ENCODE results near the gene FBXO3.
"Not testable (repeated sequence)": the region's sequence is repeated elsewhere in the genome, so short reads cannot be mapped to it uniquely, and the experiment has no call there.

Gene FBXO3

DNA sequence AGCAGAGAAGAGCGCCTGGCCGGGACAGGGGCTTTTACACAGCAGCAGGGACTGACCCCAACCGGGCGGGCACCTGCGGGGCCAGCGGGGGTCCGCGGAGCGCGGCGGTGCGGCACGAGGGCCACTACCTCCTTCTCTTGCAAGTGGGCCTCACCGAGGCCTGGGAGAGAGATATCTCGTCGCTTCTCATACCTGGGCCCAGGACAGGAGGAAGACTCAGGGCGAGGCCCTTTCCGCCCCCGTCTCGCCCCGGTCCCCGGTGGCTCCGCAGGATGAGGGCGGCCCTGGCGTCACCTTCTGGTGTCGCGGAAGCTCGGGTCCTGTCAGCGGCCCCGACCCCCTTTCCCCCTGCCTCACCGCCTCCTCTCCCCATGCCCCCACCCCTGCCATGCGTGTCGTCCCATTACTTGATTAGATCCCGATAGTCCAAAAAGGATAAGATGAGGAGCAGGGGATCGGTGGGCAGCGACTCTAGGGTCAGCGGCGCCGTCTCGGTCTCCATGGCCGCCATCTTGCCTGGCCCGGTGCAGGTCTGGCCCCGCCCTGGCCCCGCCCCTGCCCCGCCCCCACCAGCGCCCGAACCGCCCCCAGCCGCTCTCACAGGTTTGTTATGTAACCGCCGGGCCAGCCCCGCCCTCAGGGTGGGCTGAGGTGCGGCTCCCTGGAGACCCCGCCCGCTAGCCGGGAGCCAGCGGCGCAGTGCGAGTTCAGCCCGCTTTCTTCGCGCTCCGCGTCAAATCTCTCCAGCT, at the start of gene FBXO3:
TSS of gene FBXO3 (minus strand) at position 534 of the 749 bp plus-strand sequence. CDS start at position 511, 23 bp downstream.
- intact Hi-C loops (cut with DNase I): loop anchor here (5.0 kb wide), 1 partner anchor 37 kb away; the partner anchor contains the start of gene CD59

GRCh38 chr11:33822981-33823380, 48.7 kb upstream of the FBXO3 start:
- intact Hi-C loops (cut with DNase I): not testable (repeated sequence)

More for the DNA sequence above, at the start of gene FBXO3:
- DNase-seq: peak; percentile 70 to 95 (median 88)

GRCh38 chr11:33819278-33820035, 45.1 kb upstream of the FBXO3 start:
- intact Hi-C loops (cut with DNase I): no loop called here
- peak in 38 of 42 donors; percentile 22 to 88 (median 63) for DNase-seq

More at GRCh38 chr11:33822981-33823380, 48.7 kb upstream of the FBXO3 start:
- DNase-seq: not testable (repeated sequence)

GRCh38 chr11:33808228-33808828, 34.0 kb upstream of the FBXO3 start:
- intact Hi-C loops (cut with DNase I): no loop called here

DNA sequence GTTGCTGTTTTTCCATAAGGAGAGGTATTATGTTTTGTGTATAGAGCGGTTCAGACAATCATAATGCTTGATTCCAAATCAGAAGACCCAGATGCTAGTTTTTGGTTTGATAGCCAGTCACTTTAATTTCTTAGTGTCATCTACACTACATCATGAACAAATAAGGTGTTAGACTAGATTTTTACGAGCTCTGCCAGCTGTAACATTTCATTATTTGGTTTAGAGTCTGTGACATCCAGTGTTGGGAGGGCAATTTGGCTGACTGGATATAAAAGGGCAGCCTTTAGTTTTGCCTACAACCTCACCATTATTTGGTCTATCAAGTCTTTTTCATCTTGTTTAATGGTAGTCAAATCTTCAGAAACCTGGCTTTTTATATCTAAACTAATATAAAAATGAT, 30.2 kb upstream of the FBXO3 start:
- DNase-seq: no peak
- intact Hi-C loops (cut with DNase I): no loop called here

More at GRCh38 chr11:33808228-33808828, 34.0 kb upstream of the FBXO3 start:
- peak; percentile 83 to 97 (median 92) for DNase-seq

DNA sequence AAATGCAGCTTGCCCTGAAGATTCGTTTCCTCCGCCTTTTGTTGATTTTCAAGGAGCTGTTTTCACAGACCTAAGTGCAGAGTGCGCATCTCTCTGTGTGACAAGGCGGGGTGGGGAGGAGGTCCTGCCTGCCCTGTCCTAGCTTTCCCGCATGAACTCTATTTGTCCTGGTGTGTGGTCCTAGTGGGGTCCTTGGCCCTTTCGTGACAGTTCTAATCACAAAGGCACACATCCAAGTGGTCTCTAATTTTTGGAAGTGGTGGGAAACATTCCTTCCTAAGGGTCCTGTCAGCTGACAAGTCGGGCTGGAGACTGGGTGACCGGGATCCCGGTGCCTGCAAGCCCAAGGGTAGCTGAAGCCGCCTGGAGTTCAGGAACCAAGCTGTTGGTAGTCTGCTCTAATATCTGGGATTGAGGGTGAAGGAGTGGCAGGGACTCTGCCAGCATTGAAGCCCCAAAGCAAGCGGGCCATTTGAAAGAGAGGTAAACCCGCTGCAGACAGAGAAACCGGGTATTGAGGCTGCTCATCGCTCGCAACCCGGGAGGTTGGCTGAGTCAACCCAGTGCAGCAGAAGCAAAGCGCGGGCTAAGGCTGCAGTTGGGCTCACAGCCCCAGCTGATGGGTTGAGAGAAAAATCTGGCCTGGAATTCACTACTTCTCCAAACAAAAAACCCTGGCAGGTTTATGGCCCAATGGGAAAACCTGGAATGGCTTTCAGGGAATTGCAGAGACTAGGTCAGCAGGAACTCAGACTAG, 28.1 kb upstream of the FBXO3 start:
- peak; percentile 48 to 92 (median 77) for DNase-seq
- intact Hi-C loops (cut with DNase I): no loop called here

DNA sequence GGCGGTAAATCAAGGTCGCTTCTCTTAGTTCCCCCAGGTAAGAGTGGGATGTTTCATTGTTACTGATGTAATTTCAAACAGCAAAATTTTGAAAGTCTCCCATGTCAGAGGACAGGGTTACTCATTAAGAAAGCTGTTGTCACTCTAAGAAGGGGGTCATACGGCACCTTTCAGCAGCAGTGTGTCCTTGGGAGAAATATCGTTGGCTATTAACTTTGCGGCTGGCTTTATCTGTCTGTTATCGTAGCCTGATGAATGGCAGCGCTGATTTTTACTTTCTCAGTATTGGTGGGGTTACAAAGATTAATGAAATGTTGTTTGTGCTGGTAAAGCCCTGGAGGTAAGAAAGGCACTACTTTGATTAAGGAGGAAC, 27.5 kb upstream of the FBXO3 start:
- no peak for DNase-seq

GRCh38 chr11:33797879-33798278, 23.6 kb upstream of the FBXO3 start:
- intact Hi-C loops (cut with DNase I): no loop called here
- DNase-seq: no peak

More for the DNA sequence above, 27.5 kb upstream of the FBXO3 start:
- intact Hi-C loops (cut with DNase I): no loop called here

DNA sequence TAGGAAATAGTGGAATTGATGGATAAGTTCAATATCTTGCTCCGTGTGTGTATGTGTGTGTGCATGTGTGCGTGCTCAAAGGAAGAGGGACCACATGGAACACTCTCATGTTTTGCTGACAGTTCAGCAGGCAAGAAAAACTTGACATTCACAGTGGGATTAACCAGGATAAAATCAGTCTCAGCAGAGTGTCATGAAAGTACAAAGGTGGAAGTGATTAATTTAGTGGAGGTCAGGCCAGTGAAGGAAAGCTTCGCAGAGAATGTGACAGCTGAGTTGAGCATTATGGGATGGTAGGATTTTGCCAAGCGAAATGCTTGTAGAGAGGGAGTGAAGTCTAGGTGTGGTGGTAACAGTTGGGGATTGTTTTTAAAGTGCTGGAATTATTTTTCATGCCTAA, 15.7 kb upstream of the FBXO3 start:
- intact Hi-C loops (cut with DNase I): no loop called here
- no peak for DNase-seq

DNA sequence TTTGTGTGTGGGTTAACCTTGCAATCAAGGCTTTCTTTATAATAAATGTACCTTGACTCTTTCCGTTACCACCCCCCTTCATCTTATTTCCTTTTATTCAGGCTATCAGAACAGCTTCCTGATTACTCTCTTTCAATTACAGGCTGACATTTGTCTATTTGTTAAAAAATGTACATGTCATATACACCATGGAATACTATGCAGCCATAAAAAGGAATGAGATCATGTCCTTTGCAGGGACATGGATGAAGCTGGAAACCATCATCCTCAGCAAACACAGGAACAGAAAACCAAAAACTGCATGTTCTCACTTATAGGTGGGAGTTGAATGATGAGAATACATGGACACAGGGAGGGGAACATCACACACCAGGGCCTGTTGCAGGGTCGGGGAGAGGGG, 13.8 kb upstream of the FBXO3 start:
- DNase-seq; intact Hi-C loops (cut with DNase I): not testable (repeated sequence)

DNA sequence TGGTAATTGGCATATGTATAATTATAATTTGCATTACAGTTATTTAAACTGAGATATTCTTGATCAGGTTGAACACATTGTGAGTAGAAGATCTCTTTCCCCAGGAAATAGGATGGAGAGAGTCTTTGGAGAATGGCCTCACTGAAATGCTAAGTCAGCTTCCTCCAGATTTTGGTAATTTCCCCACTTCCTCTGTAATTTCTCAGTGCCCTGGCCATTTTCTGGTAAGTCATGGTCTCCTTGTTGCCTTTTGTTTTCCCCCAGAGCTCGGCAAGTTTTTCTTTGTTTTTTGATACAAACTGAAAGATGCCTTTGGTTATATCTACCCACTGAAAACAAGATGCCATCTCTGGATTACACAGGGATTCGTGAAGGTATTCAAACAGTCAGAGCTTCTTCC, 12.8 kb upstream of the FBXO3 start:
- DNase-seq: no peak
- intact Hi-C loops (cut with DNase I): no loop called here

- DNase-seq: no peak
- intact Hi-C loops (cut with DNase I): no loop called here
Measured at GRCh38 chr11:33785609-33786008, 11.3 kb upstream of the FBXO3 start.

DNA sequence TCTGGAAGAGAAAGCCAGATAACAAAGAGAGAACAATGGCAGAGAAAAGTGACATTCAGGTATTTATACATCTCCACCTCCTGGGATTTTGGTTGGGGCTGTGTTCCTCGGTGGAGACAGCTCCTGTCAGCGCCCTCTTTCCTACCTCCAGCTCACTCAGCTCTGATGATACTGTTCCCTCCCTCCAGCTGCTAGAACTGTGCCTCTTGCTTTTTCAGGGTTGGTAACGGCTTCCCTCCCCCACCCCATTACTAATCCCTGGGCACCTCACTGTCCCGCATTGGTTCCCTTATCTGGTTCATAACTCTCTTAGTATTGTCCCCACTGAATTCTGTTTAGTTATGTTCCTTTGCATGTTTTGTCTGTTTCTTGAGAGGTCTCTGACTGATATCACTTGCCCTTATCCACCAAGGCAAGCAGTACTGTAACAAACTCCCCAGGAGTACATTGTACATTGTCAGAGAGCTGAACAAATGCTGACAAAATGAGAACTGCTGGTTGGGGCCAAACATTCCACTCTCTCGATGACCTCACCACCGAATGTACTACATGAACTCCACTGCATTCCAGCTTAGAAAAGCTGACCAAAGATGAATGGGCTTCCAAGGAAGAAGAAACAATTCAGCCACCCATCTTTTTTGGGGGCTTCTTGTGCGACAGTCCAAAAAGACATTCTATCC, 5.7 kb upstream of the FBXO3 start:
- DNase-seq: no peak
- intact Hi-C loops (cut with DNase I): no loop called here

GRCh38 chr11:33778675-33779074, 4.4 kb upstream of the FBXO3 start:
- intact Hi-C loops (cut with DNase I): no loop called here
- no peak for DNase-seq

DNA sequence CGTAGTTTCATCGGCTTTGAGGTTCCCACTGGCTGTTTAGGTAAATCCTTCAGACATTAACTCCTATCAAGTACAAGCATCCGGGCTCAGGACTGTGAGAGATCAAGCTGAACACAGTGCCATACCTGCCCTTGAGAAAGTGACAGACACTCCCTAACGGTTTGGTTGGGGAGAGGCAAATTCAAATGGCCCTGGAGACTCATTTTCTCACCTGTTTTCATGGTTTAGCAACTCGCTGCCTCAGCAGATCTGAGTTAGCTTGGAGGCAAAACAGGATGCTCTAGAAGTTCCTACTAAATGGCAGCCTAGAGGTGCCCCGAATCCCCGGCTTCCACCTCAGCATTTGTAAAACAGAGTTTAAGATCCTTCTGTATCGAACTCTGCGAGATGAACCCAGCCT, 3.6 kb upstream of the FBXO3 start:
- no peak for DNase-seq
- intact Hi-C loops (cut with DNase I): no loop called here

DNA sequence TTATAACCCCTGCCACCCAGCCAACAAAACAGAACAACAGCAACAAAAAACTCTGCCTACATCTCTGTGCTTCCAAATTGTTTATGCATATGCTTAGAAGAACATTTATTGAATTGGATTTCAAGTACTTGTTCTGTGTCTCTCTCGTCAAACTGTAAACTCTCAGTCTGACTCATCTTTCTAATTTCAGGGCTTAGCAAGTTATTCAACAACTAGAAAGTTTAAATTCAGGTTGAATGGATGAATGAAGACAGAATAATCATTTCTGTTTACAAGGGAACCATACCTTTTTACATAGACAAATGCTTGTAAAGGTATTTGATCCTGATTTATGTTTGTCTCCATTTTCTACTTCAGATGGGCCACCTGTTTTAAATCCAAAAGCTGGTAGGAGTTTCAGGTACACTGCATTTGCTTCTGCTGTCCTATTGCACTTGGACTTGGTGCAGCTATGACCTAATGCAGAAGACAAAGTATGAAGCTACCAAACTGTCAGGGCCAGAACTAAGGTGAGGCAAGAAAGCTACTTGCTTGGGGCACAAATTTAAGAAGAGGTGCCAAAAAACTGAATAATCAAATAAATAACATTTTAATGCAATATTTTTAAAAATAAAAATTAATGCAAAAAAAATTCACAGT, 1.6 kb upstream of the FBXO3 start:
- intact Hi-C loops (cut with DNase I): no loop called here
- DNase-seq: no peak

DNA sequence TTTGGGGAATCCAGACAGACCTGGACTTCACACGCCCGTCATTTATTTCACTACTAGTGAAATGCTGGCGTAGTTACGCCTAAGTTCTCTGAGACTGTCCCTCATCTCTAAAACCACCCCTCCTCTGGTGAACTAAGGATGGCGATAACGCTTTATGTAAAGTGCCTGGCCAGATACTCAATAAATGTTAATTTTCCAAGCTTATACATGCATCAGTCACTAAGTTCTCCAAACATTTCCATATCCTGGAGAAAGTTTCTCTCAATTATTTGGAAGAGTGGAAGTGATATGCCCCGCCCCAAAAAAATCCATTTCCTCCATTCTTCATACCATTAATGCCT, 1.1 kb upstream of the FBXO3 start:
- no peak for DNase-seq
- intact Hi-C loops (cut with DNase I): no loop called here
